Stimulated activated CD8-positive, alpha-beta memory T cell treated with anti-CD3 and anti-CD28 coated beads, Interleukin-7, amount 100 ng/mL, for 1 hour (primary cell): ENCODE results near the gene PRPF31.

ENCODE experiments used
- DNase-seq, 2 donors: peaks; one replicate each; pipeline ENCODE4 v3.0.0-alpha.2; 2020; ENCODE audit warnings: low read depth in 2 of 2

The PRPF31 gene

GRCh38 chr19:54141356-54141755 is 25.8 kb downstream of the PRPF31 start:
- DNase-seq = no peak

DNA sequence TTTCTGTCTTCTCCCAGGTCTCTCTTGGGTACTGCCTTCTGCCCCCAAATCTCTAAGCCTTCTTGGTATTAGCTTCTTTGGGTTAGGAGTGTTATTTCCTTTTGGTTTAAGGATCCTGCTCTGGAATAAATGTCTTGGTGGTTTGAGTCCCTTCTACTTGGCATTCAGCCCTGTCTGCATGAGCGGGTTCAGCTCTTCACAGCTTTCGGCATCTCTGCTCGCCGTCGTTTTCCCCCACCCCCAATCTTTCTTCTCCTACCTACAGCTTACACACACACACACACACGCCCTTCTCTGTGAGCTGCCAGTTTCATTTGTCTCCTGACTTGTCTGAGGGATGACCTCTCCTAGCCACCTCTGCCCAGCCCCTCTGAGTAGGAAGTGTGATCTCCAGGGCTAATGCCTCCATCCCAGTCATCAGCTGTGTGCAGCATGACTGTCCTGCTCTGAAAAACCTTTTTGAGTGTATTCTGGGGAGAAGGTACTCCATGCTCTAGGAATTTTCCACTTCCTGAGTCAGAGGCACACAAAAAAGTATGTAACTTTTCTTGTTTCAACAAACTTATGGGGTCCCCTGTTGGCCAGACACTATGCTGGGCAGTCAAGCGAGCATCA is 26.7 kb downstream of the PRPF31 start:
- DNase-seq = no peak

GRCh38 chr19:54145541-54146158 is 30.1 kb downstream of the PRPF31 start:
- no peak for DNase-seq

- no peak for DNase-seq
These were observed 32.1 kb downstream of the PRPF31 start for GRCh38 chr19:54147676-54148075.

DNA sequence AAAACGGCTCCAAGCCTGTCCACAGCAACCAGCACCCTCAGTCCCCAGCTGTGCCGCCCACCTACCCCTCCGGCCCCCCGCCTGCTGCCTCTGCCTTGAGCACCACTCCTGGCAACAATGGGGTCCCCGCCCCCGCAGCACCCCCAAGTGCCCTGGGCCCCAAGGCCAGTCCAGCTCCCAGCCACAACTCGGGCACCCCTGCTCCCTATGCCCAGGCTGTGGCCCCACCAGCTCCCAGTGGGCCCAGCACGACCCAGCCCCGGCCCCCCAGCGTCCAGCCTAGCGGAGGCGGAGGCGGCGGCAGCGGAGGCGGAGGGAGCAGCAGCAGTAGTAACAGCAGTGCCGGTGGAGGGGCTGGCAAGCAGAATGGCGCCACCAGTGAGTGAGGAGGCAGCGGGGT is 32.6 kb downstream of the PRPF31 start:
- DNase-seq = no peak

- no peak for DNase-seq
These were observed 33.7 kb downstream of the PRPF31 start for GRCh38 chr19:54149021-54149812.

- no peak for DNase-seq
These were observed 35.9 kb downstream of the PRPF31 start for GRCh38 chr19:54151362-54152035.

- no peak for DNase-seq
These were observed 36.7 kb downstream of the PRPF31 start for GRCh38 chr19:54152267-54152666.

GRCh38 chr19:54152878-54153524 is 37.4 kb downstream of the PRPF31 start:
- DNase-seq = no peak

- no peak for DNase-seq
These were observed 38.3 kb downstream of the PRPF31 start for GRCh38 chr19:54153731-54154326.

GRCh38 chr19:54154603-54155345 is 39.2 kb downstream of the PRPF31 start:
- no peak for DNase-seq

DNA sequence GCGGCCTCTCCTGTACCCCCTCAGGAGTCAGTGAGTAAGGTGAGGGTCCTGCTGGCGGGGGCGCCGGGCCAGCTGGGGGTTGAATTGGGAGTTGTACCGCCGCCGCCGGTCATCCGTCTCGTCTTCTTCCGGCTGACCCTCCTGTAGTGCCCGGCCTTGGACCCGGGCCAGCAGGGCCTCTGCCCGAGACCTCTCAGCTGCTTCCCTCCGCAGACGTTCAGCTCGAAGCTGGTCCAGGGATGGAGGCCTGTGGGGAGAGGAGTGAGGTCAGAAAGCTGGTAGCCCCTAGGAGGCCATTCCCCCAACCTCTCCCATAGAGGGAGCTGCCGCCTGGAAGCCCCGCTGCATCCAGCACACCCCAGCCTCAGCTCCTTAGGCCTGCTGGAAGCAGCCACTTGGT is 40.1 kb downstream of the PRPF31 start:
- no peak for DNase-seq

DNA sequence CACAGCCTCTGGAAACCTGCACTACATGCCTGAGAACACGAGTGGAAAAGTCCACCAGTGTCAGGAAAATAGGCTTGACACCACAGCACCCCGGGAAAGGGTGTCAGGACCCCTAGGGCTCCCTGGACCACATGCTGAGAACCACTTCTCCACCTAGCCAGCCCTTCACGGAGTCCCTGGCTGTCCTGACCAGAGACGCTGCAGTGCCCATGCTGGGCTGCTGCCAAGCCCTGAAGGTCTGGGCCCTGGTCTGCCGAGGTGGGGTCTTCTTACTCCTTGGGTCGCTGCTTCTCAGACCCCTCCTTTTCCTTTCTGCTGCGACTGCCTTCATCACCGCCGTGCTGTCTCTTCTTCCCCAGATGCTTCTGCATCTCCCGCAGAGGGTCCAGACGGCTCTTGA is 40.9 kb downstream of the PRPF31 start:
- no peak for DNase-seq

GRCh38 chr19:54156953-54157352 is 41.4 kb downstream of the PRPF31 start:
- DNase-seq = no peak

GRCh38 chr19:54158812-54159351 is 43.3 kb downstream of the PRPF31 start:
- DNase-seq = no peak

DNA sequence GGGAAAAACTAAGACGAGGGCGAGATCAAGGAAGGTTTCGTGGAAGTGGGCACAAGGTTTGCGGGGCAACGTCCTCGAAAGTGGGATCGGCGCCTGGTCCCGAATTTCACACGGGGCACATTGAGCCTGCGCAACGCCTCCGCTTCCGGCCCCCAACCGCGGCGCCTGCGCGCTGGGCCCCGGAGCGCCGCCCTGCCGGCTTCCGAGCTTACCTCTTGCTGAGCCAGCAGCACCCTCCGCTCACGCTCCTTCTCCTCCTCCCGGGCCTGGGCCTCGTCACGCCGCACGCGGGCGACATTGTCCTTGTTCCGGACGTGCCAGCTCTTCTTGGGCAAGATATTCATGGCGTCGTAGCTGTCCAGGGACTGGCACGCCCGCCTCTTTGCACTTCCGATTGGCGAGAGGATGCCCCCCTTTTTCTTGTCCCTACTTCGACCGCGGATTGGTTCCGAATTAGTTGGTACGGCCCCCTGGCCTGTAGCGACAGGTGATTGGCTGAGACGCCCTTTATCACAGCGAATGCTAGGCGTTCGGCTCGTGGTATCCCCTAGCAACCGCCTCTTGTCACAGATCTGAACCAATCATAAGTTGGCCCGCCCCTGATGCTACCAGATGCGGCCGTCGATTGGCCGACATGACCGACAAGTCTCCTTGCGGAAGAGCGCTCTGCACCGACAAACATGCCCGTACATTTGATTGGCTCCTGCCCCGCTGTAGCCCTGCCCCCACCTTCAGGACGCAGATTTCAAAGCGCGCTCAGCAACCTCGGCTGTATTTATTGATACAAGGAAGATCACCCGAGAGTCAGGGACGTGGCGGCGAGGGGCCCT is 44.0 kb downstream of the PRPF31 start, which contains the start of gene LENG1:
LENG1 (minus strand) TSS at position 370 of the 830 bp plus-strand sequence; CDS start at position 344, 26 bp downstream.
- DNase-seq = peak; percentile 94

DNA sequence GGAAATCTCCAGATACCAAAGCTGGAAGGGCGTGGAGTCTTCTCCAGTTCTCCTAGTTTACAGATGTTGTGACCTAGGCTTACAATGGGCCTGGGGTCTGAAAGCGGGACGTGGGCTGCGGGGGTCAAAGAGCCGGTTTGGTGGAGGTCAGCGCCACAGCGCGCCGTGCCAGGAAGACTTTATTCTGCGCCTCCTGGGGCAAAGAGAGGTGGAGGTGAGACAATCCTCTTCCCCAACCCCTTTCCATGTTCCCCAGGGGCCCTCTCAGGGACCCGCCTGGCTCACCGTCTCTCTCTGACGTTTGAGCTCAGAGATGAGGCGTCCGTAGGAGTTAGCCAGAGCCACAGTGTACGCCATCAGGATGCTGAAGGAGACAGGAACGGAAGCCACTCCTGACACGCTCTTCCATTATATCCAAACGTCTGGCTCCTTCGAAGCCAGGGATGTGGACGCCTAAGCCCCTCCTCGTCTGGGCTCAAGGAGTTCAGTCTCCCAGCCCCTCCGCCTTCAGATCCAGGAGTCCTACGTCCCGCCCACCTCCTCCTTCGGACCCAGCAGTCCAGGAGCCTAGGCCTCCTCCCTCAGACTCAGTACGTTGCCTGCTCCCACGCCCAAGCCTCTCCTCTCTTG is 44.7 kb downstream of the PRPF31 start:
- DNase-seq = no peak

DNA sequence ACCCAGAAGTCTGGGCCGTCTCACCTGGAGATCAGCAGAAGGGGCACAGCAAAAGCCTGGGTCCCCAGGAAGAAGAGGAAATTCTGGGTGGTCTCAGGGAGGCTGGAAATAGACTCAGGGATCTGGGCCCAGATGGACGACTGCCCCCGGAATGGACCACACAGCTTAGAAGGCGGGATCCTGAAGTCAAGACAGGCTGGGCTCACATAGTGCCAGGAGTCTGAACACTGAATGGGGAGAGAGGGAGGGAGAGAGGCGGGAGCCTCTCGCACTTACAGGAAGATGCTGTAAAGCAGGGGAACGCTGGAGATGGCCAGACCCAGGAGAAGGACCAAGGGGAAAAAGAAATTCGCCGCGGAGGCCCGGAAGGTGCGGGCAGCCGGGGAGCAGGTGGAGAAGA is 45.3 kb downstream of the PRPF31 start:
- no peak for DNase-seq

- DNase-seq = peak; percentile 50 to 67
These were observed 46.8 kb downstream of the PRPF31 start for GRCh38 chr19:54162241-54162805.
